ENCODE data around the gene HBZ. TPM values are rescaled to one million over a fixed set of nuclear protein-coding genes. Genes with fewer than 3 reads are reported as not detected.

HBZ gene
- total and polyA plus RNA-seq, 2 of the 13 experiments (the other 11 are each of a cell fraction or from before 2014, with no cell fraction given): 0.21 TPM; not detected in 1

DNA sequence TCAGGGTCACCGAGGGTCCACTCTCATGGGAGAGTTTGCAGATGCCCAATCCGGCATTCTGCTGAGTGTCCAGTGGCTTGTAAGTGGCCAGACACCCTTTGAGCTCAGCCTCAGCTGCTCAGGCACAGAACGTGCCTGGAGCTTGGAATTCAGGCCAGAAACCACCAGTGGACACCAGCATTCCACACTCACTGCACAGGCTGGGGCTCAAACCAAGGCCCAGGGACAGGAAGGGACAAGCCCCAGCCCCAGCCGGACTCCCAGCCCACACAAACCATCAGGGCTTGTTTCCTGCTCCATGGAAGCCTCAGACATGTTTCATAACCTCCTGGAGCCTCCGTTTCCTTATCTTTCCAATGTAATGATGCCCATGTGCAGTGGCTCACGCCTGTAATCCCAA is 9.0 kb upstream of the HBZ start:
- peak; percentile 47 for ATAC-seq
- H3K4me2 ChIP-seq (ENCODE audit: low read depth, low read length): peak overlapping the region; percentile 75
- WGBS (ENCODE audit: low lambda C conversion rate): 20% methylated on average over 2 of the region's 6 CpGs
- no peak overlapping the region for H2AFZ ChIP-seq (ENCODE audit: low read length)
- H3K27me3 ChIP-seq (ENCODE audit: control insufficient read depth in 1 of 2, insufficient read depth in 2 of 2, low read length in 2 of 2): peaks cover 0 to 6% of the 10 kb centered on the region in 2 experiments; a peak in 2 of 5 replicates
- H4K20me1 ChIP-seq (ENCODE audit: insufficient read depth, low read length): no peaks in the 10 kb centered on the region
- in situ Hi-C loops (cut with HindIII; ENCODE audit: extremely low pct_ligation_motif_present, low pct_unique_long_range_greater_than_20kb): no loop called here
- no peaks in the 10 kb centered on the region for H3K79me2 ChIP-seq (ENCODE audit: insufficient read depth, low read length)
- TF ChIP-seq JUN (CRISPR knock-in tag; IDR thresholded peaks at IDR 0.05): no peak
- TF ChIP-seq, protein P1, sequence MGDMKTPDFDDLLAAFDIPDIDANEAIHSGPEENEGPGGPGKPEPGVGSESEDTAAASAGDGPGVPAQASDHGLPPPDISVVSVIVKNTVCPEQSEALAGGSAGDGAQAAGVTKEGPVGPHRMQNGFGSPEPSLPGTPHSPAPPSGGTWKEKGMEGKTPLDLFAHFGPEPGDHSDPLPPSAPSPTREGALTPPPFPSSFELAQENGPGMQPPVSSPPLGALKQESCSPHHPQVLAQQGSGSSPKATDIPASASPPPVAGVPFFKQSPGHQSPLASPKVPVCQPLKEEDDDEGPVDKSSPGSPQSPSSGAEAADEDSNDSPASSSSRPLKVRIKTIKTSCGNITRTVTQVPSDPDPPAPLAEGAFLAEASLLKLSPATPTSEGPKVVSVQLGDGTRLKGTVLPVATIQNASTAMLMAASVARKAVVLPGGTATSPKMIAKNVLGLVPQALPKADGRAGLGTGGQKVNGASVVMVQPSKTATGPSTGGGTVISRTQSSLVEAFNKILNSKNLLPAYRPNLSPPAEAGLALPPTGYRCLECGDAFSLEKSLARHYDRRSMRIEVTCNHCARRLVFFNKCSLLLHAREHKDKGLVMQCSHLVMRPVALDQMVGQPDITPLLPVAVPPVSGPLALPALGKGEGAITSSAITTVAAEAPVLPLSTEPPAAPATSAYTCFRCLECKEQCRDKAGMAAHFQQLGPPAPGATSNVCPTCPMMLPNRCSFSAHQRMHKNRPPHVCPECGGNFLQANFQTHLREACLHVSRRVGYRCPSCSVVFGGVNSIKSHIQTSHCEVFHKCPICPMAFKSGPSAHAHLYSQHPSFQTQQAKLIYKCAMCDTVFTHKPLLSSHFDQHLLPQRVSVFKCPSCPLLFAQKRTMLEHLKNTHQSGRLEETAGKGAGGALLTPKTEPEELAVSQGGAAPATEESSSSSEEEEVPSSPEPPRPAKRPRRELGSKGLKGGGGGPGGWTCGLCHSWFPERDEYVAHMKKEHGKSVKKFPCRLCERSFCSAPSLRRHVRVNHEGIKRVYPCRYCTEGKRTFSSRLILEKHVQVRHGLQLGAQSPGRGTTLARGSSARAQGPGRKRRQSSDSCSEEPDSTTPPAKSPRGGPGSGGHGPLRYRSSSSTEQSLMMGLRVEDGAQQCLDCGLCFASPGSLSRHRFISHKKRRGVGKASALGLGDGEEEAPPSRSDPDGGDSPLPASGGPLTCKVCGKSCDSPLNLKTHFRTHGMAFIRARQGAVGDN (CRISPR knock-in tag; IDR thresholded peaks at IDR 0.05): peak; percentile 48
- TF ChIP-seq ZNF296 (CRISPR knock-in tag; conservative IDR thresholded peaks at IDR 0.05): peak; percentile 69; the same call in 1 of the 2 replicates
- TF ChIP-seq, protein P2, sequence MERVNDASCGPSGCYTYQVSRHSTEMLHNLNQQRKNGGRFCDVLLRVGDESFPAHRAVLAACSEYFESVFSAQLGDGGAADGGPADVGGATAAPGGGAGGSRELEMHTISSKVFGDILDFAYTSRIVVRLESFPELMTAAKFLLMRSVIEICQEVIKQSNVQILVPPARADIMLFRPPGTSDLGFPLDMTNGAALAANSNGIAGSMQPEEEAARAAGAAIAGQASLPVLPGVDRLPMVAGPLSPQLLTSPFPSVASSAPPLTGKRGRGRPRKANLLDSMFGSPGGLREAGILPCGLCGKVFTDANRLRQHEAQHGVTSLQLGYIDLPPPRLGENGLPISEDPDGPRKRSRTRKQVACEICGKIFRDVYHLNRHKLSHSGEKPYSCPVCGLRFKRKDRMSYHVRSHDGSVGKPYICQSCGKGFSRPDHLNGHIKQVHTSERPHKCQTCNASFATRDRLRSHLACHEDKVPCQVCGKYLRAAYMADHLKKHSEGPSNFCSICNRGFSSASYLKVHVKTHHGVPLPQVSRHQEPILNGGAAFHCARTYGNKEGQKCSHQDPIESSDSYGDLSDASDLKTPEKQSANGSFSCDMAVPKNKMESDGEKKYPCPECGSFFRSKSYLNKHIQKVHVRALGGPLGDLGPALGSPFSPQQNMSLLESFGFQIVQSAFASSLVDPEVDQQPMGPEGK (CRISPR knock-in tag; IDR thresholded peaks at IDR 0.05): peak; percentile 15; the same call in 1 of the 2 replicates
- TF ChIP-seq TCF7L2 (IDR thresholded peaks at IDR 0.05; ENCODE audit: low read depth, low read length): no peak
- CTCF ChIA-PET (ENCODE audit: low intra/inter-chr PET ratio, low total read pairs): no interaction called here
- peaks cover 41% of the 10 kb centered on the region for H3K4me1 ChIP-seq (ENCODE audit: insufficient read depth, low read length)
- H3K4me3 ChIP-seq (replicated peaks in 1 of 3; ENCODE audit: insufficient read depth in 1 of 3, low read depth in 2 of 3, low read length in 3 of 3): peak overlapping the region in 1 of 3 experiments; percentile 52; a peak in 1 of 6 replicates
- no peak overlapping the region for H3K9ac ChIP-seq (ENCODE audit: insufficient read depth, low read depth, low read length)
- no peak for FAIRE-seq
- no TSS peak for BruUV-seq (replicated peaks)
- H3K36me3 ChIP-seq (replicated peaks in 1 of 2; ENCODE audit: control insufficient read depth in 1 of 2, insufficient read depth in 2 of 2, low read length in 2 of 2): no peaks in the 10 kb centered on the region
- POLR2A ChIA-PET: interaction anchor here (0.5 kb wide), 1 partner anchor 200 kb away, joined by 3 read pairs; no protein-coding TSS in a partner anchor
- no peak for DNase-seq (ENCODE audit: low spot score)
- H3K27ac ChIP-seq (ENCODE audit: extremely low read length, insufficient read depth, low read length): no peak overlapping the region
- intact Hi-C loops (cut with micrococcal nuclease; ENCODE audit: unreplicated experiment): no loop called here
- H3K9me3 ChIP-seq (ENCODE audit: low read length): no peaks in the 10 kb centered on the region
